GM10266 (cell line): ENCODE results near the gene SEPTIN6.

Source experiments
- DNase-seq: peaks from one replicate; pipeline ENCODE4 v3.0.0; 2012; ENCODE audit errors: extremely low spot score
- CTCF ChIP-seq: IDR thresholded peaks from 2 replicates; pipeline ENCODE4 v1.5.1; 2012; ENCODE audit warnings: mild to moderate bottlenecking, low read depth; ENCODE audit not compliant: control insufficient read depth, insufficient read depth; ENCODE audit errors: missing control alignments

The SEPTIN6 gene

DNA sequence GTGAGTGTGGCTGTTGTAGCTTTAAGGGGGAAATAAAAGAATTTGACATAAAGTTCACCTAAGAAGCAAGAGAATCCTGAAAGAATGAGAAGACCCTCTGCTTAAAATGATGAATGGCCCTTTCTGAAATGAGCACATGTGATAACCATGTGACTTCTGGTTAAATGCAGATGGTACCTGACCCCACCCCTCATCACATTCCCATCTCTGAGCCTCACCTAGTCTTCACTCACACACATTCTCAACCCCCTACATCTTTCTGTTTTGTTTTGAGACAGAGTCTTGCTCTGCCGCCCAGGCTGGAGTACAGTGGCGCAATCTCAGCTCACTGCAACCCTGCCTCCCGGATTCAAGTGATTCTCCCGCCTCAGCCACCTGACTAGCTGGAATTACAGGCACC lies 31.5 kb downstream of the SEPTIN6 start:
- DNase-seq, result no peak
- no peak for TF ChIP-seq CTCF

- TF ChIP-seq CTCF, result no peak
- no peak for DNase-seq
Measured at GRCh38 chrX:119659522-119659921, 33.4 kb downstream of the SEPTIN6 start.

- TF ChIP-seq CTCF, result no peak
- DNase-seq, result no peak
Measured at GRCh38 chrX:119655125-119655524, 37.8 kb downstream of the SEPTIN6 start.

DNA sequence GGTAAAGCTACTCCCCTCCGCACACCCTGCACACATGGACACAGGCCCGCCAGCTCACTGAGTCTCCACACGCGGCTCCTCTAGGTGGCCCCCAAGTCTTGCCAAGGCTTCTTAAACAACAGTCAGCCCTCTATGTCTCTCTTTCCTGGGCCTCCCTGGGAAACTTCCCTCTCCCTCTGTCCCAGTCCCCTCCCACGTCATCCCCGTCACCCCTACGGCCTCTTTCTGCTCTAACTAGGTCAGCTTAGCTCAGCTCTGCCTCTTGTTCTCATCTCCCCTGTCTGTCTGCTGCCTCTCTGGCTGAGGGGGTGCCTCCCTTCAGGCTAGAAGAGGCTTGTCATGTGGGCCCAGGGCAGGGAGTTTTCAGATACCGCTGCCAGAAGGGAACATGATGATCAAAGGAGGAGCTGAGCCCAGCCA lies 38.8 kb downstream of the SEPTIN6 start:
- DNase-seq, result no peak
- TF ChIP-seq CTCF, result no peak

- TF ChIP-seq CTCF, result no peak
- DNase-seq, result no peak
Measured at GRCh38 chrX:119648421-119648775, 44.6 kb downstream of the SEPTIN6 start.

- TF ChIP-seq CTCF, result no peak
- DNase-seq, result peak; percentile 60
Measured at GRCh38 chrX:119647552-119648420, 45.2 kb downstream of the SEPTIN6 start.

DNA sequence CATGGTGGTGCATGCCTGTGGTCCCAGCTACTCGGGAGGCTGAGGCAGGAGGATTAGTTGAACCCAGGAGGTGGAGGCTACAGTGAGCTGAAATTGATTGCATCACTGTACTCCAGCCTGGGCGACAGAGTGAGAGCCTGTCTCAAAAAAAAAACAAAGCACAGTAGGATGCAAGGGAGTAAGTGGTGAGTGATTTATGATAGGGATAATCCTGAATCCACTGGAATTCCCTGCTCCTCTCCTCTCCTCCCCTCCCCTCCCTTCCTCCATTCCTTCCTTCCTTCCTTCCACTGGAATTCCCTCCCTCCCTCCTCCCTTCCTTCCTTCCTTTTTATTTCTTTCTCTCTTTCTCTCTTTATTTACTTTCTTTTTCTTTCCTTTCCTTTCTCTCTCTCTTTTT lies 45.9 kb downstream of the SEPTIN6 start:
- DNase-seq, result no peak
- no peak for TF ChIP-seq CTCF
